Lower leg skin (tissue), 3 donors: ENCODE measurements around the gene FGD4.

Experiments
- CTCF ChIP-seq, 3 donors: fragments of 450-650 bp; IDR thresholded peaks; one replicate each; pipeline ENCODE4 v1.5.1; 2016; ENCODE audit warnings: antibody characterized with exemption in 3 of 3, mild to moderate bottlenecking in 3 of 3, moderate library complexity in 2 of 3
- POLR2A ChIP-seq, 2 donors: fragments of 450-650 bp; IDR thresholded peaks; one replicate each; pipeline ENCODE4 v1.6.1; 2016 to 2017; ENCODE audit warnings: antibody characterized with exemption in 2 of 2, mild to moderate bottlenecking in 1 of 2, moderate library complexity in 1 of 2

GRCh38 chr12:32483499-32483898, 84.1 kb downstream of the FGD4 start:
- TF ChIP-seq CTCF (IDR thresholded peaks at IDR 0.05) (no peak), POLR2A (IDR thresholded peaks at IDR 0.05) (no peak)
